ENCODE results near the gene CD209.
A peak's percentile ranks its signal among the peaks of the same experiment; 100 is the strongest.

CD209 gene

DNA sequence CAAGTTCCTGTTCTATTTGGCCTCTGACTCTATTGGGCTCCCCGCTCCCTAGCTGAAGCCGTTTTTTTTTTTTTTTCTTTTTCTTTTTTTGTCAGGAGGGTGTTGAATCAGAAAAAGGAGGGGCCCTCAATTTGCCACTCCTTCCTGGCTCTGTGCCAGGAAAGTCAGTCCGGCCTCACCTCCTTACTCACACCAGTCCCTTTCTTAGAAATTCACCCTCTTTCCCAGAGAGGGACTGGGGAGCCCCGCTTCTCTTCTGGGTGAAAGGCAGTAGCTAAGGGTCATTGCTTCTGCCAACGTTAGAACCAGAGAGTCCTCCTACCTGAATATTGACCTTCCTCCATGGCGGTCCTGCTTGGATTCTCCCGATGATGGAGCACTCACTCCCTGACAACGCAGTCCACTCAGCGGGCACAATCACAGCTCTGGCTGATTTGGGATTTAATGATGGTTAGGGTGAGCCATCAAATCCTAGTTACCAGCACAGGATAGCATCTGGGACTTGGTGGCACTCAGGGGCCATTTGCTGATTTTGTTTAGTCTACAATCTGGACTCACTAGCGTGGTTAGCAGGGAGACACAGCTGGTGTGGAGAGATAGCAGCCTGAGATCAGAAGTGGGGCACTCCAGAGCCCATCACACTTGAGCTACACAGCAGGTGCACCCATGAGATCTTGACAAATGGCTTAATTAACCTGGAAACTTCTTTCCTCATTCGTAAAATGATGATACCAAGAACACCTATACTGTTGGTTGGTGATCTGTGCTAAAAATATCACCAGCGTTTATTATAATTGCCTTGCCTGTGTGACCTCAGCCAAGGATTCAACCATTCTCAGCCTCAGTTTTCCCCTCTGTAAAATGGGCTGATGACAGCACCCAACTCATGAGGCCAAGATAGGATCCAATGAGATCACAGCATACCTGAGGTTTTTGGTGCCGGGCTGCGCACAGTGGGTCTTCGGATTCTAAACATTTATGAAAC lies 47.6 kb downstream of the CD209 start:
- DNase-seq (ENCODE audit: low read depth, low spot score), result no peak
- H3K9me3 ChIP-seq (ENCODE audit: insufficient read depth, low read length), result no peaks in the 10 kb centered on the region
- H3K27me3 ChIP-seq (ENCODE audit: insufficient read depth, insufficient read length), result peaks cover 19% of the 10 kb centered on the region

DNA sequence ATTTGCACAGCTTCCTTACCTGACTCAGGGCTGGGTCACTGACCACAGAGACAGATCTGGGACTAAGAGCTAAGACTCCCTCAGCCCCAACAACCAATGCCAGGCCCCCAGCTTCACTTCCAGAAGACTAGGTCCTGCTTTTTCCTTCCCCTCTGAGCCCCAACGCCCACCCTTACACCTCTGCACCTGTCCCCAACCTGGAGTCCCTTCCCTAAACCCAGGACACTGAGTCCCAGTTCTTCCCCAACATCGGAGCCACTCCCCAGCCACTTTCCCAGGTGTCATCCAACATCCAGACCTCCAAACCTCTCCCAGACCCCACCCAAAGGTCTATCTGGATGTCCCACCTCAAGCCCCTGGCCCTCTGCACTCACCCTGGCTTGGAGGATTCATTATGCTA lies 48.3 kb downstream of the CD209 start:
- DNase-seq (ENCODE audit: low read depth, low spot score), result no peak
- Histone ChIP-seq H3K9me3 (ENCODE audit: insufficient read depth, low read length) (no peaks in the 10 kb centered on the region), H3K27me3 (ENCODE audit: insufficient read depth, insufficient read length) (peaks cover 19% of the 10 kb centered on the region), H3K9ac (ENCODE audit: insufficient read length, low read depth) (peak overlapping the region; percentile 64), H3K4me1 (ENCODE audit: insufficient read depth, insufficient read length) (peaks cover 25% of the 10 kb centered on the region), H3K4me3 (ENCODE audit: insufficient read length, low read depth) (no peak overlapping the region), H3K36me3 (ENCODE audit: insufficient read depth, insufficient read length, low read length) (no peaks in the 10 kb centered on the region)
- TF ChIP-seq ZNF274 (IDR thresholded peaks at IDR 0.05; ENCODE audit: low read depth, low read length), result no peak
- no peak for TF ChIP-seq SUZ12 (IDR thresholded peaks at IDR 0.05; ENCODE audit: extremely low read depth, insufficient read depth, insufficient read length)
- no peak for TF ChIP-seq YY1 (IDR thresholded peaks at IDR 0.05; ENCODE audit: insufficient read depth, insufficient read length)

More for the DNA sequence above, 47.6 kb downstream of the CD209 start:
- no peak for TF ChIP-seq ZNF274 (IDR thresholded peaks at IDR 0.05; ENCODE audit: low read depth, low read length)
- TF ChIP-seq YY1 (IDR thresholded peaks at IDR 0.05; ENCODE audit: insufficient read depth, insufficient read length), result no peak
- no peak for TF ChIP-seq SUZ12 (IDR thresholded peaks at IDR 0.05; ENCODE audit: extremely low read depth, insufficient read depth, insufficient read length)
- no peak overlapping the region for H3K4me3 ChIP-seq (ENCODE audit: insufficient read length, low read depth)
- peak overlapping the region; percentile 10 for H3K9ac ChIP-seq (ENCODE audit: insufficient read length, low read depth)
- no peaks in the 10 kb centered on the region for H3K36me3 ChIP-seq (ENCODE audit: insufficient read depth, insufficient read length, low read length)
- H3K4me1 ChIP-seq (ENCODE audit: insufficient read depth, insufficient read length), result peaks cover 25% of the 10 kb centered on the region

DNA sequence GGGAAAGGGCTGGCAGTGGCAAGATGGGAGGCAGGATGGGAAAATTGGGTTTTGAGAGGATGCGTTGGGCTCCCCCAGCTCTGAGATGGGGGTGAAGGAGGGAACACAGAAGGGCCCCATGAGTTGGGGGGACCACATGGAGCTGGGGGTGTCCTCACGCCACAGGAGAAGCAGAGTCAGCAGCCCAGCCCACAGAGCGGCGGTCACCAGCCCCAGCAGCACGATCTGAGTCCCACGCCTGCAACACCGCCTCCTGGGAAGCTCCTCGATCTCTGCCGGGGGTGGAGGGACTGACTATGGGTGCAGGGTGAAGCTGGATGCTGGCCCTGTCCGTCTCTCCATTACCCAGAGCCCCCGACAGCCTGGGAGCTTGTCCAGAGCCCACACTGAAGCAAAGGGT lies 48.8 kb downstream of the CD209 start:
- peaks cover 24% of the 10 kb centered on the region for H3K4me1 ChIP-seq (ENCODE audit: insufficient read depth, insufficient read length)
- peaks cover 19% of the 10 kb centered on the region for H3K27me3 ChIP-seq (ENCODE audit: insufficient read depth, insufficient read length)
- no peak for DNase-seq (ENCODE audit: low read depth, low spot score)
- peak overlapping the region; percentile 64 for H3K9ac ChIP-seq (ENCODE audit: insufficient read length, low read depth)
- H3K9me3 ChIP-seq (ENCODE audit: insufficient read depth, low read length), result no peaks in the 10 kb centered on the region
- TF ChIP-seq YY1 (IDR thresholded peaks at IDR 0.05; ENCODE audit: insufficient read depth, insufficient read length), result no peak
- no peak for TF ChIP-seq ZNF274 (IDR thresholded peaks at IDR 0.05; ENCODE audit: low read depth, low read length)
- no peak for TF ChIP-seq SUZ12 (IDR thresholded peaks at IDR 0.05; ENCODE audit: extremely low read depth, insufficient read depth, insufficient read length)
- H3K4me3 ChIP-seq (ENCODE audit: insufficient read length, low read depth), result peak overlapping the region; percentile 4
- H3K36me3 ChIP-seq (ENCODE audit: insufficient read depth, insufficient read length, low read length), result no peaks in the 10 kb centered on the region

DNA sequence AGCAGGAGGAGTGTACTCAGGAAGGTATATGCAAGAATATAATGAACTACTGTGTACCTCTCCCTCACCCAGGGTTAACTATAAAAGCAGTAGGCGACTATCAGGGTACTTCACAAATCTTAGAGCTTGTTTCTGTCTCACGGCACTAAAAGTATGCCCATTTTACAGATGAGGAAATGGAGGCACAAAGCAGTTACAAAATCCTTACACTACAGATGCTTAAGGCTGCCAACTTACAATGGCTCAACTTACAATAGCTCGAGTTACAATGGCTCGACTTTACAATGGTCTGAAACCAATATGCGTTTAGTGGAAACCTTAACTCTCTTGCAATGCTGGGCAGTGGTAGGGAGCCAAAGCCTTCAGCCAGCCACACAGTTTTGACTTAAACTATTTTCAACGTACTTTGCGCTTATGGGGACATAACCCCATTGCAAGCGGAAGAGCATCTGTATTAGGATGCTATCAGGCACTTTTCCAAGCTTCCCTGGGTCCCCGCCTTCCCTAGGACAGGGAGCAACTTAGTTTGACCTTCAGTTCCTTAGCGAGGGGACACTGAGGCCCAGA lies 49.5 kb downstream of the CD209 start:
- Histone ChIP-seq H3K4me1 (ENCODE audit: insufficient read depth, insufficient read length) (peaks cover 21% of the 10 kb centered on the region), H3K4me3 (ENCODE audit: insufficient read length, low read depth) (no peak overlapping the region), H3K36me3 (ENCODE audit: insufficient read depth, insufficient read length, low read length) (no peaks in the 10 kb centered on the region), H3K9ac (ENCODE audit: insufficient read length, low read depth) (no peak overlapping the region), H3K27me3 (ENCODE audit: insufficient read depth, insufficient read length) (peaks cover 21% of the 10 kb centered on the region), H3K9me3 (ENCODE audit: insufficient read depth, low read length) (no peaks in the 10 kb centered on the region)
- no peak for TF ChIP-seq ZNF274 (IDR thresholded peaks at IDR 0.05; ENCODE audit: low read depth, low read length)
- no peak for TF ChIP-seq SUZ12 (IDR thresholded peaks at IDR 0.05; ENCODE audit: extremely low read depth, insufficient read depth, insufficient read length)
- TF ChIP-seq YY1 (IDR thresholded peaks at IDR 0.05; ENCODE audit: insufficient read depth, insufficient read length), result no peak
- no peak for DNase-seq (ENCODE audit: low read depth, low spot score)

DNA sequence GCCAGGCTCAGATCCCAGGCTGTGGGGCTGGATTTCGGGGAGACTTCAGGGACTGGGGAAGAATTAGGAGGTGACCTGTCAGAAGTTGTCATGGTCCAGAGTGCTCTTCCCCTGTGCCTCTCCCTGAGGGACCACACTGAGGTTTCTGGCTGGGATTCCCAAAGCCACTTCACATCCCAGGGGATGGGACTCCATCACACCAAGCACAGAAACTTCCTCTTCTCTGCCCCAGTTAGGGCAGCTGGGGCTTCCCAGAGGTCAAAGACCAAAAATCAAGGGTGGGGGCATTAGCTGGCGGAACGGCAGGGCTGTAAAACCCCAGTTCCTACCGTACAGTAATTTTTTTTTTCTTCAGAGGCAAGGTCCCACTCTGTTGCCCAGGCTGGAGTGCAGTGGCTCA lies 52.8 kb downstream of the CD209 start:
- no peak overlapping the region for H3K4me3 ChIP-seq (ENCODE audit: insufficient read length, low read depth)
- TF ChIP-seq ZNF274 (IDR thresholded peaks at IDR 0.05; ENCODE audit: low read depth, low read length) (no peak), YY1 (IDR thresholded peaks at IDR 0.05; ENCODE audit: insufficient read depth, insufficient read length) (no peak), SUZ12 (IDR thresholded peaks at IDR 0.05; ENCODE audit: extremely low read depth, insufficient read depth, insufficient read length) (no peak)
- H3K27me3 ChIP-seq (ENCODE audit: insufficient read depth, insufficient read length), result peaks cover 18% of the 10 kb centered on the region
- peaks cover 21% of the 10 kb centered on the region for H3K4me1 ChIP-seq (ENCODE audit: insufficient read depth, insufficient read length)
- H3K36me3 ChIP-seq (ENCODE audit: insufficient read depth, insufficient read length, low read length), result no peaks in the 10 kb centered on the region
- no peak overlapping the region for H3K9ac ChIP-seq (ENCODE audit: insufficient read length, low read depth)
- DNase-seq (ENCODE audit: low read depth, low spot score), result no peak
- H3K9me3 ChIP-seq (ENCODE audit: insufficient read depth, low read length), result no peaks in the 10 kb centered on the region

DNA sequence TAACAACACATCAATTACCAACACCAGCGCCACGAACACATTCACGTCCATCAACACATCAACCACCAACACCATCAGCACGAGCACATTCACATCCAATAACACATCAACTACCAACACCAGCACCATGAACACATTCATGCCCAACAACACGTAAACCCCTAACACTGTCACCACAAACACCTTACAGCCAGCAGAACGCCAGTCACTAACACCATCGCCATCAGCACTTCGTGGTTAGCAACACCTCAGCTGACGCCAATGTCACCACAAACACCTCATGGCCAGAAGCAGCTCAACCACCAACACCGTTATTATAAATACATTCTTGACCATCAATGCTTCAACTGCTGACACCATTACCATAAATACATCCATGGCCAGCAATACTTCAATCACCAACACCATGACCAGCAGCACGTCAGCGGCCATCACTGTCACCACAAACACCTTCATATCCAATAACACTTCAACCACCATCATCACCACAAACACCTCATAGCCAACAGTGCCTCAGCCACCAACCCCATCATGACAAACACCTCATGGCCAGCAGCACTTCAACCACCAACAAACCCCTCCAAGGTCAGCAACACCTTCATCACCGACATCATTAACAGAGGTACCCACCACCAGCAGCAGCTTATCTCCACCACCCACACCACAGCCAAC lies 54.8 kb downstream of the CD209 start:
- Histone ChIP-seq H3K9ac (ENCODE audit: insufficient read length, low read depth) (no peak overlapping the region), H3K27me3 (ENCODE audit: insufficient read depth, insufficient read length) (peaks cover 5% of the 10 kb centered on the region), H3K4me3 (ENCODE audit: insufficient read length, low read depth) (no peak overlapping the region), H3K36me3 (ENCODE audit: insufficient read depth, insufficient read length, low read length) (no peaks in the 10 kb centered on the region), H3K9me3 (ENCODE audit: insufficient read depth, low read length) (no peaks in the 10 kb centered on the region), H3K4me1 (ENCODE audit: insufficient read depth, insufficient read length) (peaks cover 6% of the 10 kb centered on the region)
- no peak for DNase-seq (ENCODE audit: low read depth, low spot score)
- TF ChIP-seq YY1 (IDR thresholded peaks at IDR 0.05; ENCODE audit: insufficient read depth, insufficient read length) (no peak), ZNF274 (IDR thresholded peaks at IDR 0.05; ENCODE audit: low read depth, low read length) (no peak), SUZ12 (IDR thresholded peaks at IDR 0.05; ENCODE audit: extremely low read depth, insufficient read depth, insufficient read length) (no peak)

Data from NT2/D1 (cell line).